Caco-2 (cell line): ENCODE measurements around the gene SPRED2. TPM values are rescaled to one million over a fixed set of nuclear protein-coding genes. Genes with fewer than 3 reads are reported as not detected.
"Not testable (repeated sequence)": the region's sequence is repeated elsewhere in the genome, so short reads cannot be mapped to it uniquely, and the experiment has no call there.

Experiments used
- BruUV-seq: library from RNA; stranded (reverse); fragments of 400-500 nt; replicated peaks from 2 replicates; lab custom pipeline; 2021; lab: Mats Ljungman, UMichigan
- CTCF ChIA-PET: fragments of 300-600 bp; sonication (Branson Sonifier 250); formaldehyde crosslinking; loops from one replicate; lab custom pipeline; 2022; ENCODE audit warnings: antibody characterized with exemption; lab: Charles Lee
- POLR2A ChIA-PET: fragments of 300-600 bp; sonication (Branson Sonifier 250); formaldehyde crosslinking; loops from one replicate; lab custom pipeline; 2022; ENCODE audit warnings: antibody characterized with exemption; lab: Charles Lee
- DNase-seq, 2 experiments: peaks; one replicate each; pipeline versions ENCODE4 v3.0.0 to v3.0.0-alpha.2; 2020 to 2022
- H3K27me3 ChIP-seq: replicated peaks from 2 replicates; pipeline ENCODE4 v1.6.0; 2011; ENCODE audit warnings: low read length; ENCODE audit not compliant: control insufficient read depth, insufficient read depth
- H3K36me3 ChIP-seq: 2 replicates; pipeline ENCODE4 v1.5.1; 2011; ENCODE audit warnings: low read length; ENCODE audit not compliant: control insufficient read depth, insufficient read depth
- H3K4me1 ChIP-seq: fragments of 250-450 bp; sonication (Bioruptor Pico); 2 replicates; pipeline ENCODE4 v1.5.1; 2020; ENCODE audit warnings: mild to moderate bottlenecking
- H3K4me3 ChIP-seq: 2 replicates; pipeline ENCODE4 v1.5.1; 2011; ENCODE audit warnings: low read depth, mild to moderate bottlenecking, control low read depth, low read length
- H3K9me3 ChIP-seq: fragments of 250-450 bp; sonication (Bioruptor Pico); 2 replicates; pipeline ENCODE4 v1.5.1; 2020; ENCODE audit warnings: mild to moderate bottlenecking, moderate library complexity
- H3K27ac Mint-ChIP-seq: one replicate; pipeline ENCODE4 v1.8.0; 2022; ENCODE audit warnings: mixed read lengths; ENCODE audit not compliant: unreplicated experiment
- H3K27me3 Mint-ChIP-seq: one replicate; pipeline ENCODE4 v1.8.0; 2022; ENCODE audit warnings: mixed read lengths; ENCODE audit not compliant: insufficient read depth, unreplicated experiment
- H3K36me3 Mint-ChIP-seq: one replicate; pipeline ENCODE4 v1.8.0; 2022; ENCODE audit warnings: mild to moderate bottlenecking, mixed read lengths; ENCODE audit not compliant: insufficient read depth, unreplicated experiment
- H3K4me1 Mint-ChIP-seq: one replicate; pipeline ENCODE4 v1.8.0; 2022; ENCODE audit warnings: low read depth, mixed read lengths; ENCODE audit not compliant: unreplicated experiment
- H3K4me3 Mint-ChIP-seq: one replicate; pipeline ENCODE4 v1.8.0; 2022; ENCODE audit warnings: mild to moderate bottlenecking, moderate library complexity, mixed read lengths; ENCODE audit not compliant: unreplicated experiment
- H3K9me3 Mint-ChIP-seq: one replicate; pipeline ENCODE4 v1.8.0; 2022; ENCODE audit warnings: mixed read lengths; ENCODE audit not compliant: unreplicated experiment
- intact Hi-C: fragments of 100-400 bp; cut with micrococcal nuclease; formaldehyde crosslinking; loops from one replicate; pipeline ENCODE4 v1.10.0; 2022; ENCODE audit not compliant: unreplicated experiment
- total RNA-seq: library from RNA; stranded (reverse); gene quantifications from 2 replicates; pipeline ENCODE4 v1.2.3, GENCODE V29; 2022
- TF ChIP-seq, protein P1 (sequence below), 2 experiments: fragments of 200-600 bp in 1 of 2; IDR thresholded peaks; 1 replicate in 1 of 2; 2 replicates in 1 of 2; pipeline versions ENCODE4 v1.5.1 to v1.8.0; 2011 to 2022; ENCODE audit warnings: antibody characterized with exemption in 1 of 2, control low read depth in 1 of 2, inconsistent platforms in 1 of 2, low read depth in 1 of 2, low read length in 1 of 2, mild to moderate bottlenecking in 1 of 2, moderate library complexity in 1 of 2; ENCODE audit not compliant: insufficient read depth in 1 of 2, severe bottlenecking in 1 of 2, unreplicated experiment in 1 of 2

Gene SPRED2
- total RNA-seq, 1 experiment from 2014 or later = 49.9 TPM

GRCh38 chr2:65343386-65343785 lies 89.0 kb downstream of the SPRED2 start:
- Histone ChIP-seq H3K36me3 (no peaks in the 10 kb centered on the region), H3K27me3 (no peaks in the 10 kb centered on the region), H3K4me3 (no peak overlapping the region), H3K4me1 (peaks cover 9% of the 10 kb centered on the region; the same call in 1 of the 2 replicates), H3K9me3 (no peaks in the 10 kb centered on the region)
- BruUV-seq = no TSS peak
- Mint-ChIP-seq H3K27ac (no peak overlapping the region), H3K36me3 (peaks cover 7% of the 10 kb centered on the region), H3K9me3 (no peaks in the 10 kb centered on the region), H3K4me1 (peaks cover 13% of the 10 kb centered on the region), H3K4me3 (no peak overlapping the region), H3K27me3 (no peaks in the 10 kb centered on the region)
- intact Hi-C loops = no loop called here
- POLR2A ChIA-PET = no interaction called here
- CTCF ChIA-PET = no interaction called here
- DNase-seq = no peak
- TF ChIP-seq, protein P1, sequence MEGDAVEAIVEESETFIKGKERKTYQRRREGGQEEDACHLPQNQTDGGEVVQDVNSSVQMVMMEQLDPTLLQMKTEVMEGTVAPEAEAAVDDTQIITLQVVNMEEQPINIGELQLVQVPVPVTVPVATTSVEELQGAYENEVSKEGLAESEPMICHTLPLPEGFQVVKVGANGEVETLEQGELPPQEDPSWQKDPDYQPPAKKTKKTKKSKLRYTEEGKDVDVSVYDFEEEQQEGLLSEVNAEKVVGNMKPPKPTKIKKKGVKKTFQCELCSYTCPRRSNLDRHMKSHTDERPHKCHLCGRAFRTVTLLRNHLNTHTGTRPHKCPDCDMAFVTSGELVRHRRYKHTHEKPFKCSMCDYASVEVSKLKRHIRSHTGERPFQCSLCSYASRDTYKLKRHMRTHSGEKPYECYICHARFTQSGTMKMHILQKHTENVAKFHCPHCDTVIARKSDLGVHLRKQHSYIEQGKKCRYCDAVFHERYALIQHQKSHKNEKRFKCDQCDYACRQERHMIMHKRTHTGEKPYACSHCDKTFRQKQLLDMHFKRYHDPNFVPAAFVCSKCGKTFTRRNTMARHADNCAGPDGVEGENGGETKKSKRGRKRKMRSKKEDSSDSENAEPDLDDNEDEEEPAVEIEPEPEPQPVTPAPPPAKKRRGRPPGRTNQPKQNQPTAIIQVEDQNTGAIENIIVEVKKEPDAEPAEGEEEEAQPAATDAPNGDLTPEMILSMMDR (IDR thresholded peaks at IDR 0.05; ENCODE audit: insufficient read depth in 1 of 2, low read depth in 1 of 2, low read length in 1 of 2, severe bottlenecking in 1 of 2, unreplicated experiment in 1 of 2) = no peak

DNA sequence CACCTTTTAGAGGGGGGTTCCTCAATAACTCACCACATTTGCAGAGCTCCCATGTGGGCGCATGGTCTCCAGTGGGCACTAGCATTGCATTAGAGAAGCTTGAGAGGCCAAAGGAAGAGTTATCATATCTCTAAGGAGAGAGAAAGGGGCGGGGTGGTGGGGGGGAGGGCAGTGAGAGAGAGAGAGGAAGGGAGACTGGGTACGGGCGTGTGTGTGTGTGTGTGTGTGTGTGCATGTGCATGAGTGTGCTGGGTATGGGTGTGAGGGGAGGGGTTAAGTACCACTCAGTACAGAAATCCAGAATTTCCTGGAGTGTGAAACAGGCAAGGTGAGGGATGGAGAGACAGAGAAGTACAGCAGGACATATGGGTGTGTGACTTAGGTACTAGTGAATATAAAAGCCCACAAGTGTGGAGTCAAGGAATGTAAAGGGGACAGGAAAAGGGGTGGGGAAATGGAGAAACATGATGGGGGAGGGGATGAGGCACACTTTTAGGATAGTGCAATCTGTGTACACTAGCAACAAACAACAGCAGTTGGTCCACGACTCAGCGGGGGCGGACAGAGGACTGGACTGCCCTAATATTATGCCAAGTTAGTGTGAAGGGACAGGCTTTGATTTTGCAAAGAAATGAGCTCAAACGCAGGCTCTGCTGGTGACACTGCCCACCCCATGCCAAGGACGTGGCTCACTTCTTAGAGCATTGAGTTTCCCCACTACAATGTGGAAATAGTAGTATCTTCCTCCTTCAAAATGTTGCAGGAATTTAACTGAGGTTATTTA lies 91.3 kb downstream of the SPRED2 start:
- Histone ChIP-seq H3K4me1 (peaks cover 9% of the 10 kb centered on the region; the same call in 1 of the 2 replicates), H3K27me3 (no peaks in the 10 kb centered on the region), H3K4me3 (no peak overlapping the region), H3K36me3 (no peaks in the 10 kb centered on the region), H3K9me3 (no peaks in the 10 kb centered on the region)
- H3K36me3 Mint-ChIP-seq = peaks cover 7% of the 10 kb centered on the region
- no peak overlapping the region for H3K27ac Mint-ChIP-seq
- ChIA-PET CTCF (no interaction called here), POLR2A (interaction anchor here (0.5 kb wide), 1 partner anchor 222 kb away, joined by 4 read pairs; no protein-coding TSS in a partner anchor)
- TF ChIP-seq, protein P1 (IDR thresholded peaks at IDR 0.05; ENCODE audit: insufficient read depth in 1 of 2, low read depth in 1 of 2, low read length in 1 of 2, severe bottlenecking in 1 of 2, unreplicated experiment in 1 of 2) = no peak
- peaks cover 13% of the 10 kb centered on the region for H3K4me1 Mint-ChIP-seq
- BruUV-seq = no TSS peak
- no peak overlapping the region for H3K4me3 Mint-ChIP-seq
- intact Hi-C loops = no loop called here
- no peaks in the 10 kb centered on the region for H3K9me3 Mint-ChIP-seq
- DNase-seq = no peak
- H3K27me3 Mint-ChIP-seq = no peaks in the 10 kb centered on the region

- no peaks in the 10 kb centered on the region for H3K36me3 ChIP-seq
- no peaks in the 10 kb centered on the region for H3K9me3 ChIP-seq
- TF ChIP-seq, protein P1 (IDR thresholded peaks at IDR 0.05; ENCODE audit: insufficient read depth in 1 of 2, low read depth in 1 of 2, low read length in 1 of 2, severe bottlenecking in 1 of 2, unreplicated experiment in 1 of 2) = no peak
- H3K27me3 Mint-ChIP-seq = no peaks in the 10 kb centered on the region
- H3K4me1 ChIP-seq = peaks cover 9% of the 10 kb centered on the region; the same call in 1 of the 2 replicates
- H3K4me1 Mint-ChIP-seq = peaks cover 13% of the 10 kb centered on the region
- no peak for DNase-seq
- ChIA-PET CTCF (no interaction called here), POLR2A (no interaction called here)
- H3K4me3 Mint-ChIP-seq = no peak overlapping the region
- no peaks in the 10 kb centered on the region for H3K27me3 ChIP-seq
- intact Hi-C loops = no loop called here
- H3K9me3 Mint-ChIP-seq = no peaks in the 10 kb centered on the region
- no TSS peak for BruUV-seq
- no peak overlapping the region for H3K27ac Mint-ChIP-seq
- peaks cover 18% of the 10 kb centered on the region for H3K36me3 Mint-ChIP-seq
- no peak overlapping the region for H3K4me3 ChIP-seq
These were observed 92.8 kb downstream of the SPRED2 start for GRCh38 chr2:65339648-65340047.

DNA sequence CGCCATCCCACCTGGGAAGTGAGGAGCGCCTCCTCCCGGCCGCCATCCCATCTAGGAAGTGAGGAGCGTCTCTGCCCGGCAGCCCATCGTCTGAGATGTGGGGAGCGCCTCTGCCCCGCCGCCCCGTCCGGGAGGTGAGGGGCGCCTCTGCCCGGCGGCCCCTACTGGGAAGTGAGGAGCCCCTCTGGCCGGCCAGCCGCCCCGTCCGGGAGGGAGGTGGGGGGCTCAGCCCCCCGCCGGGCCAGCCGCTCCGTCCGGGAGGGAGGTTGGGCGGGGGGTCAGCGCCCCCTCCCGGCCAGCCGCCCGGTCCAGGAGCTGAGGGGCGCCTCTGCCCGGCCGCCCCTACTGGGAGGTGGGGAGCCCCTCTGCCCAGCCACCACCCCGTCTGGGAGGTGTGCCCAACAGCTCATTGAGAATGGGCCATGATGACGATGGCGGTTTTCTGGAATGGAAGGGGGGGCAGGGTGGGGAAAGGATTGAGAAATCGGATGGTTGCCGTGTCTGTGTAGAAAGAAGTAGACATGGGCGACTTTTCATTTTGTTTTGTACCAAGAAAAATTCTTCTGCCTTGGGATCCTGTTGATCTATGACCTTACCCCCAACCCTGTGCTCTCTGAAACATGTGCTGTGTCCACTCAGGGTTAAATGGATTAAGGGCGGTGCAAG lies 93.4 kb downstream of the SPRED2 start:
- Mint-ChIP-seq H3K36me3 (peaks cover 25% of the 10 kb centered on the region), H3K4me1 (peaks cover 13% of the 10 kb centered on the region)
- DNase-seq, H3K36me3 ChIP-seq, BruUV-seq, H3K27me3 ChIP-seq, H3K9me3 ChIP-seq, H3K9me3 Mint-ChIP-seq, H3K27ac Mint-ChIP-seq, H3K4me3 Mint-ChIP-seq, intact Hi-C loops, POLR2A ChIA-PET, H3K27me3 Mint-ChIP-seq, CTCF ChIA-PET, H3K4me3 ChIP-seq, H3K4me1 ChIP-seq: not testable (repeated sequence)
